Measurements from ENCODE around the gene WRAP73.

The WRAP73 gene, protein sequence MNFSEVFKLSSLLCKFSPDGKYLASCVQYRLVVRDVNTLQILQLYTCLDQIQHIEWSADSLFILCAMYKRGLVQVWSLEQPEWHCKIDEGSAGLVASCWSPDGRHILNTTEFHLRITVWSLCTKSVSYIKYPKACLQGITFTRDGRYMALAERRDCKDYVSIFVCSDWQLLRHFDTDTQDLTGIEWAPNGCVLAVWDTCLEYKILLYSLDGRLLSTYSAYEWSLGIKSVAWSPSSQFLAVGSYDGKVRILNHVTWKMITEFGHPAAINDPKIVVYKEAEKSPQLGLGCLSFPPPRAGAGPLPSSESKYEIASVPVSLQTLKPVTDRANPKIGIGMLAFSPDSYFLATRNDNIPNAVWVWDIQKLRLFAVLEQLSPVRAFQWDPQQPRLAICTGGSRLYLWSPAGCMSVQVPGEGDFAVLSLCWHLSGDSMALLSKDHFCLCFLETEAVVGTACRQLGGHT

DNA sequence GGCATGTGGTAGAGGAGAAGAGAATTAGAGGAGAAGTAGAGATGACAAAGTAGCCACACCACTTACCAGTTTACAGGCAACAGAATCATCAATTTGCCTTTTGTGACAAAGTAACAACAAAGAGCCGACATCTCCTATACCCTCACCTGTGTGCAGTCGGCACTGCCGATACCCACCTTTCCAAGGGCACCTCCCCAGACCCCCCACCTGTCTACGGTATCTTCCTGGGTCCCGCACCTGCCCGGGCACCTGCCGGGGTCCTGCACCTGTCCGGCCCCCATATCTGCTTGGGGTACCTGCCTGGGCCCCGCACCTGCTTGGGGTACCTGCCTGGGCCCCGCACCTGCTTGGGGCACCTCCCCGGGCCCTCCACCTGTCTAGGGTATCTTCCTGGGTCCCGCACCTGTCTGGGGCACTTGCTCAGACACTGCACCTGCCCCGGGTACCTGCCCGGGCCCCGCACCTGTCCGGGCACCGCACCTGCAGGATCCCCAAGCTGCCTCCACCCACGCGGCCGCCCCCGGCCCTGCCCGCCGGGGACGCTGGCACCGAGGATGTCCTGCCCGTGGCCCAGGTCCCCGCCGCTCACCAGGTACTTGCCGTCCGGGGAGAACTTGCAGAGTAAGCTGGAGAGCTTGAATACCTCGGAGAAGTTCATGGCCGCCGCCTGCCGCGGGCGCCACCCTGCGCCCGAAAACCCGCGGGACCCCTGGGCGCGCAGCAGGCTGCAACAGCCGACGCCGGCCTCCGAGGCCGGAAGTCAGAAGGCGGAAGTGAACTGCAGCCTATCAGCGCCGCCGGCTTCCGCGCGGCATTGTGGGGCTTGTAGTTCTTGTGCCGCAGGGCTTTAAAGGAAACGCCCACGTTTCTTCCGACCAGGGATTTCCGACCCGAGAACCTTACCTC, at the start of gene WRAP73:
Gene WRAP73 (minus strand): TSS at position 762 of the 906 bp plus-strand sequence. CDS start 104 bp downstream, at position 658.
- DNase-seq, result peak; percentile 79

DNA sequence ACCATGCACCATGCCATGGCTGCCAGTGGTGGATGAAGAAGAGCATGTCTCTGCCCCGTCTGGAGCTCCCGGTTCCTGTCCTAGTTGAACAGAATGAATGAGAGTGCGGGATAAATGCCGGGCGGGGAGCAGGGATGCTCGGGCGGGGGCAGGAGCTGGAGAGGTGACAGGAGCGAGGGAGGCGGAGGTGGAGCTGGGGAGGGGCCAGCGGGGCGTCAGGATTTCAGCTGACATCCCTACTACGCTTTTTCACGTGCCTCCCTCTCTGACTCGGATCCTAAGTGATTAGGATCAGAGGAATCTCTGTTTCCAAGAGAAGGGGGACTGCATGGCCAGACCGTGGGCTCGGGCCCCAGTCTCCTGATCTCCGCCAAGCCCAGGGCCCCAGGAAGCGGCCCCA, 49.7 kb upstream of the WRAP73 start:
- DNase-seq, result no peak

DNA sequence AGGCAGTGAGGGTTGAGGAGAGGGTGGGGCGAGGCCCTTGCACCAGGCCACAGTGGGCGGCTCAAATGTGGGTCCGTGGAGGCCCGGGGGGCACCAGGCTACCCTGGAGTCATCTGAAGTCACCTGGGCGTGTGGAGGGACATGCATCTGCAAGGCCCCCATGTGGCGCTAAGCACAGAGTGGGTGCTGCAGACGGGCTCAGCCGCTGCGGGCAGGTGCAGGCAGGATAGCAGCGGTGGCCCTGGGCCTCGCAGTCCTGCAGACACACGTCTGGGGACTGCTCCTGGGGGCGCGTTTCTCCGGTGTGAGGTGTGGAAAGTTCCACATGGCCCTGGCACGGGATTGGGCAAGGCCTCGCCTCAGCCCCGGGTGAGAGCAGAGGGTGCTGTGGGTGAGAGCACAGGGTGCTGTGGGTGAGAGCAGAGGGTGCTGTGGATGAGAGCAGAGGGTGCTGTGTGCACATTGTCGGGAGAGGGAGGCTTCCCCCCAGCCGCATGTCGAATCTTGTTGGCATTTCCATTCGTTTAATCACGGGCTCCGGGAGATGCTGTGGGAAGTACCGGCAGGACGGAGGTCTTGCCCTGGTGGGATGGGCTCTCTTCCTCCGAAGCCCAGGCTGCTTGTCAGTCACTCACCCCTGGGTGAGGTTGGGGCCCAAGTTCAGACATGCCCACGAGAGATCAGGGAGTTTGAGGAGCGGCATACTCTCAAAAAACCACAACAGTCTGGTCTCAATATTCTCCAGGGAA, 48.9 kb upstream of the WRAP73 start:
- DNase-seq, result no peak

- no peak for DNase-seq
Measured at GRCh38 chr1:3697810-3698209, 47.9 kb upstream of the WRAP73 start.

DNA sequence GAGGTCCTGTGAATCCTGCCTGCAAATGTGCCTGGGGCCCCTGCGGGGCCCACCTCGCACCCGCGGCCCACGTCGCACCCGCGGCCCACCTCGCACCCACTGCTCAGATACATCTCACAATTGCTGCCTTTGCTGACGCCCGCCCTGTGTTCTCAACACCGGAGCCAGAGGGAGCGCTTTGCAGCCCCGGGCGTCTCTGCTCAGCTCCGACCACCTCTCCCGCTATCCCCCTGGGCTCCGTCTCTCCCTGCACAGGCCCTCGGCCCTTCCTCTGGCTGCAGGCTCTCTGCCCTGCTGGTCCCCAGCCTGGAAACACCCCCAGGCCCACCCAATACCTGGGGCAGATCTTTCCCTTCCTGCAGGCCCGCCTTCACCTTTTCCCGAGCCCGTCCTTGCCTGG, 47.2 kb upstream of the WRAP73 start:
- no peak for DNase-seq

- no peak for DNase-seq
Measured at GRCh38 chr1:3696689-3697088, 46.8 kb upstream of the WRAP73 start.

DNA sequence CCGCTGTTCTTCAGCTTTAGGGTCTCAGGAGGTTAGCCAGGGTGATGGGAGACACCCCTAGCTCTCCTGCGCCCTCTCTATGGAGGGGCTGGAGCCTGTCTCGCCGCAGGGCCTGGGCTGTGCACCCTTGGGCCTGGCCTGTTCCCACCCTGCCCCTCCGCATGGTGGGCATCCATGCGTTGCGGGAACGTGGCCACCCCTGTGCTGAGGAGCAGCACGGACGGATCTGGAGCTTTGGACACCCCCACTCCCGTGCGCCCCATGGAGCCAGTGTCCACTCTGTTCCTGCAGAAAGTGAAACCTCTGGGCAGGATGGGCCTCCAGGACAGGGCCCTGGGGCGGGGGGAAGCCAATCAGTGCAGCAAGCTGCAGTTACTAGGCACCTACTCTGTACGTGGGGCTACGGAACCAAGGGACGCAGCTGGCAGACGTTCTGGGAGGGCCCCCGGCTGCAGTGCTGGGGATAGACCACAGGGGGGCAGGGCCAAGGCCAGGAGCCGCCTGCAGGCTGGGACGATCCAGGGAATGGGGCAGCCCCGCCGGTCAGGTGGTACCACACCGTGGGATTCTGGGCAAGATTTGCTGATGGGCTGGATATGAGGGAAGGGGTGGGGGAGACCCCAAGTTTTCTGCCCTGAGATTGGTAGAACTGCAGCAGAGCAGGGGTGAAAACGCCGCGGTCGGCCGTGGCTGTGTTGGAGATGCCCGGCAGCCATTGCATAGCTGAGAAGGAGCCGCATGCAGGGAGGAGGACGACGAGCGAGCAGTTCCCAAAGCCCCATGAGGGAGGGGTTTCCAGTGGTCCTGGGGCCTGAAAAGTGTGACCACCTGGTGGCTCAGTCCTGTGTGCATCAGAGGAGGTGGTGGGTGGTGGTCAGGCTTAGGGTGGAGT, 45.7 kb upstream of the WRAP73 start:
- no peak for DNase-seq

- no peak for DNase-seq
Measured at GRCh38 chr1:3693321-3693720, 43.4 kb upstream of the WRAP73 start.

- no peak for DNase-seq
Measured at GRCh38 chr1:3692598-3692997, 42.7 kb upstream of the WRAP73 start.

DNA sequence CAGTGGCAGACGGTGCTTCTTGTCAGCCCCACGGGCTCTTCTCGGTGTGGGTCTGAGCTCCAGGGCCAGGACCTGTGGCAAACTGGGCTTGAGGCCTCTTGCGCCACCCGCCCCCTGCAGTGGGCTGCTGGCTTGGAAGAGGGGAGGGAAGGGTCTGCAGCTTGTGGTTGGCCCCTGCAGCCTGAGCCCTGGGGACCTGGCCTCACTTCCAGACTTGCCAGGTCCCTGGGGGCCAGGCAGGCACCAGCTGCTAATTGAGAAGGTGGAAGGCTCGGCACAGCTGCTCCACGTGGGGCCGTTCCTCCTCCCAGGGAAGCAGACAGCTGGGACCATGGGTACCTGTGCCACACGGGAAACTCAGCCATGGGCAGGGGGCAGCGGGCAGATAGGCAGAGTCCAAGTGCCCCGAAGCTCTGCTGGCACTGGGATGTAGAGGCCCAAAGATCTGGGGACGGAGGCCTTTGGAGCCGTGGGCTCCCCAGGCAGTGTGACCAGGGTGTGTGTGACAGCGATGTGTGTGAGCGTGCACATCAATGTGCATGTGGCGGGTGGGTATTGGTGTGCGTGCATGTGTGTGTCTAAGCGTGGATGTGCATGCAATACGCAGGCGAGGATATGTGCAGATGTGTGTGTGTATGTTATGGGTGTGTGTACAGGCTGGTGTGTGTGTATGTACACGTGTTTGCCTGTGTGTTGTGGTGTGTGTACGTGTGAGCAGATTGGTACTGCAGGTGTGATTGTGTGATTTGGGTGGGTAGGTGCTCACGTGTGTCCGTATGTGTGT, 41.7 kb upstream of the WRAP73 start:
- no peak for DNase-seq

DNA sequence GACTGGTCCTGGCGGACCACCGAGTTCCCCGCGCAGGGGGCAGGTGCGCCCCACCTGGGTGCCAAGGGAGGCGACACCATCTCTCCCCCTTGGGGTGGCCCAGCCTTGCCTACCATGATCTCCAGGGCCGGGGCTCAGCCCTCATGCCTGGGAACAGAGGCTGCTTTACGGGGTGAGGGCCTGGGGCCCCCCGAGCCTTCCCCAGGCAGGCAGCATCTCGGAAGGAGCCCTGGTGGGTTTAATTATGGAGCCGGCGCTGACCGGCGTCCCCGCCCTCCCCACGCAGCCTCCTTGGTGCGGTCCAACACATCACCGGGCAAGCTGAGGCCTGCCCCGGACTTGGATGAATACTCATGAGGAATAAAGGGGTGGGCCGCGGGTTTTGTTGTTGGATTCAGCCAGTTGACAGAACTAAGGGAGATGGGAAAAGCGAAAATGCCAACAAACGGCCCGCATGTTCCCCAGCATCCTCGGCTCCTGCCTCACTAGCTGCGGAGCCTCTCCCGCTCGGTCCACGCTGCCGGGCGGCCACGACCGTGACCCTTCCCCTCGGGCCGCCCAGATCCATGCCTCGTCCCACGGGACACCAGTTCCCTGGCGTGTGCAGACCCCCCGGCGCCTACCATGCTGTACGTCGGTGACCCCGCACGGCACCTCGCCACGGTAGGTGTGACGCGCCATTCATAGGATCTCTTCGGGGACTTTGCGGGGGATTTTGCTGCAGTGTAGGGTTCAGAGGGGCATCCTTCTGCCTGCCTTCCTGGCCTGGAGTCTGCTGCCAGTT, 40.6 kb upstream of the WRAP73 start:
- DNase-seq, result no peak

DNA sequence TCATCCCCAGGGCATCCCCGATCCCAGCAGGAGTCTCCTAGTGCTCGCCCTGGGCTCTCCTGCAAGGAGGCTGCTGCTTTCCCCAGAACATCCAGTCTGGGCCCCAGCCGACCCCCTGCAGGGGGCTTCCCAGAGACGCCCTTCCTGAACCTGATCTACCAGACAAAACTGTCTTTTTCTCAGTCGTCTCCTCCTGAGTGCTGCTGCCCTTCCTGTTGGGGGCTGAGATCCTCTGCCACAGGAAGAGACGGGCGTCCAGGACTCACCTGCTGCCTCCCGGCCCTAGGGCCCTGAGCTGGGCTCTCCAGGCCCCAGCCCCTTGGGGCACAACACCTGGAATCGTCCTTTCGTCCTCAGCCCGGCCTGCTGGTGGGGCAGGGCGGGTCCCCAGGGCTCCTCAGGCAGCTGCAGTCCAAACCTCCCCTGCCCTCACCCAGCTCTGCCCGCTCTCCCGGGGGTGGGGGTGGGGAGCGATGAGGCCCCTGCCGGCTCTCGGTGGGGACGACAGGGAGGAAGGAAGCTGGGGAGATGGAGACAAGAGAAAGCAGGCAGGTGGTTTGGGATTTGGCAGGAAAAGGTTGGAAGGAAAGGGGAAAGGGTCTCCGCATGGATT, 39.3 kb upstream of the WRAP73 start:
- DNase-seq, result no peak

- DNase-seq, result no peak
Measured at GRCh38 chr1:3688356-3689137, 38.6 kb upstream of the WRAP73 start.

DNA sequence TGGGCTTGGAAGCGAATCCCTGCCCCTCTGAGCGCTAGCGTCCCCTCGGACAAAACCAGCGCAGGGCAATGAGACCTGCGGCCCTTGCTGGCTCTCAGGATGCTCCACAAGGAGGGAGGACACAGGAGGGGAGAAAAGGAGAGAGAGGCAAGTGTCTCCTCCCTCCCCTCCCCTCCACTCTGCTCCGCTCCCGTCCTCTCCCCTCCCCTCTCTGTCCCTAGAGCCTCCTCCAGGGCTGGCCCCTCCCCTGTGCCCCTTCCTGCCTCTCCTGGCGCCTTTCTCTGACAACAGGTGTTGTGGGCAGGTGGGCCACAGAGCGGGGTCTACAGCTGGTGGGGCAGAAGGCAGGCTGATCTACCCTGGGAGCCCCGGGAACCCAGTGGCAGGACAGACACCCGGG, 37.6 kb upstream of the WRAP73 start:
- DNase-seq, result no peak

DNA sequence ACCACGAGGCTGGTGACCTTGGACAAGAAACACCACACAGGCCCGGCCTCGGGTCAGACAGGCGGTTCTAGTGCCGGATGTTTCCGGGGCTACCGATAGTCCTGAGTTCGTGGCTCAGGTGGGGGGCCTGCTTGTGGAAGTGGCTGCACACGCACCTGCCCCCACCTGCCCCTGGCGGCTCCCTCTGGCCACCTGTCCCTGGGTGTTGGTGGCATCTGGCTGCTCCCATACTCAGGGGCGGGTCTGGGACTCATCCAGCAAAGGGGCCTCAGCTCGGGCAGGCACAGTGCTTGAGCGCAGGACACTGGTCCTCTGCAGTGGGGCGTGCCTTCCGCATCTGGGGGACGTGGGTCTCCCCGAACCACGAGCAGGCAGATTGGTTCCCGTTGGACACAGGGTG, 36.0 kb upstream of the WRAP73 start:
- DNase-seq, result no peak

DNA sequence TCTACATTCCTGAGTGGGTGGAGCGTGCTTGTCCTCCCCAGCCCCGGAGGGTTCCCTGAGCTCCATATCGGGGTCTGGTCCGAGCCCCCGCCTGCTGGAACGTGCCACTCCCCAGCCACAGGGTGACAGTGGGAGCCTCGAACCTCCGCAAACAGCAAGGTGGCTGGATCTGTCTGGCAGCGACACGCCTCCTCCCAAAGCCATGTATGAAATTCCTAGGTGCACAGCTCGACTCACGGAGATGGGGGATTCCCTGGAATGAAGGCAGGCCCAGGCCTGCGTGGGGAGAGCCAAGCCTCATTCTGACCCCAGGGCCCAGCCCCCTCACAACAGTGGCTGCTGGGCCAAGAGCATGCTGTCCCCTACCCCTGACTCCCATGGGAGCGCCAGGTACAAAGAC, 35.3 kb upstream of the WRAP73 start:
- no peak for DNase-seq

- DNase-seq, result no peak
Measured at GRCh38 chr1:3683992-3684391, 34.1 kb upstream of the WRAP73 start.

DNA sequence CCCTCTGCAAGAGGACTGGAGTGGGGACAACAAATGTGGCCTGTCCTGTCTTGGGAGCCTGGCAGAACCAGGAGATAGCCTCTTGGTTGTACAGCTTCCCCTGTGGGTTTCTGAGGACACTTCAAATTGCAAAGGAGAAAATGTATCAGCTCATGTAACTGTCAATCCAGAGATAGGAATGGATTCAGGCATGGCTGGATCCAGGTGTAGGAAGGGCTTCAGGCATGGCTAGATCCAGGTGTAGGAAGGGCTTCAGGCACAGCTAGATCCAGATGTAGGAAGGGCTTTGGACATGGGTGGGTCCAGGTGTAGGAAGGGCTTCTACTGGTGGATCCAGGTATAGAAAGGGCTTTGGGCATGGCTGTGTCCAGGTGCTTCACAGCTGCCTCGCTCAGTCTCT, 33.3 kb upstream of the WRAP73 start:
- no peak for DNase-seq

Measured in activated effector memory CD4-positive, alpha-beta T cell treated with Interleukin-2 at 50 U/mL for 16 hours (primary cell).